WTC11 (cell line): ENCODE data around the gene TMEM205. TPM values are rescaled to one million over a fixed set of nuclear protein-coding genes. Genes with fewer than 3 reads are reported as not detected.

Experiments
- ATAC-seq: fragments of 200-7000 bp; cut with Tn5 transposase; 2 replicates; pipeline ENCODE4 v1.10.0; 2021; ENCODE audit warnings: mild to moderate bottlenecking, moderate library complexity
- CTCF ChIA-PET: fragments of 300-600 bp; sonication (Branson Sonifier 250); formaldehyde crosslinking; loops from one replicate; lab custom pipeline; 2021; ENCODE audit warnings: antibody characterized with exemption; lab: Charles Lee
- POLR2A ChIA-PET: fragments of 350-600 bp; sonication (Branson Sonifier 250); formaldehyde crosslinking; loops from one replicate; lab custom pipeline; 2021; ENCODE audit warnings: antibody characterized with exemption; lab: Charles Lee
- DNase-seq: peaks from one replicate; pipeline ENCODE4 v3.0.0; 2021; ENCODE audit warnings: low spot score
- H3K27ac Mint-ChIP-seq: 2 replicates; pipeline ENCODE4 v1.8.0; 2021; ENCODE audit warnings: mixed read lengths
- H3K27me3 Mint-ChIP-seq: 2 replicates; pipeline ENCODE4 v1.8.0; 2021; ENCODE audit warnings: low read depth, mild to moderate bottlenecking, moderate library complexity, mixed read lengths
- H3K36me3 Mint-ChIP-seq: 2 replicates; pipeline ENCODE4 v1.8.0; 2021; ENCODE audit warnings: mixed read lengths
- H3K4me1 Mint-ChIP-seq: 2 replicates; pipeline ENCODE4 v1.8.0; 2022; ENCODE audit warnings: mixed read lengths
- H3K4me3 Mint-ChIP-seq: 2 replicates; pipeline ENCODE4 v1.8.0; 2021; ENCODE audit warnings: mild to moderate bottlenecking, moderate library complexity, mixed read lengths
- H3K9me3 Mint-ChIP-seq: 2 replicates; pipeline ENCODE4 v1.8.0; 2021; ENCODE audit warnings: mixed read lengths
- CBFB ChIP-seq: sonication (generic); formaldehyde crosslinking; IDR thresholded peaks from 2 replicates; pipeline ENCODE4 v1.8.1; 2022; ENCODE audit warnings: mild to moderate bottlenecking, low read depth, missing genetic modification reagents
- FOXJ3 ChIP-seq: sonication (generic); formaldehyde crosslinking; IDR thresholded peaks from 2 replicates; pipeline ENCODE4 v1.9.0; 2021; ENCODE audit warnings: missing genetic modification reagents, mild to moderate bottlenecking, borderline replicate concordance
- FOXP1 ChIP-seq: sonication (generic); formaldehyde crosslinking; IDR thresholded peaks from 2 replicates; pipeline ENCODE4 v1.8.0; 2022; ENCODE audit warnings: missing genetic modification reagents, mild to moderate bottlenecking, moderate library complexity, borderline replicate concordance
- GTF2I ChIP-seq: fragments of 250-450 bp; sonication (Bioruptor Pico); conservative IDR thresholded peaks from 2 replicates; pipeline ENCODE4 v1.4.0; 2021; ENCODE audit warnings: mild to moderate bottlenecking
- IRF2 ChIP-seq: sonication (generic); formaldehyde crosslinking; IDR thresholded peaks from 2 replicates; pipeline ENCODE4 v1.8.0; 2022; ENCODE audit warnings: low read depth, missing genetic modification reagents, borderline replicate concordance
- NR1H2 ChIP-seq: sonication (generic); formaldehyde crosslinking; IDR thresholded peaks from 2 replicates; pipeline ENCODE4 v1.9.0; 2021; ENCODE audit warnings: mild to moderate bottlenecking, moderate library complexity, missing genetic modification reagents
- NR3C1 ChIP-seq: sonication (generic); formaldehyde crosslinking; conservative IDR thresholded peaks from 2 replicates; pipeline ENCODE4 v1.8.1; 2023; ENCODE audit warnings: low read depth, mild to moderate bottlenecking, missing genetic modification reagents
- OVOL2 ChIP-seq: fragments of 250-450 bp; sonication (Bioruptor Pico); IDR thresholded peaks from 2 replicates; pipeline ENCODE4 v1.9.0; 2021; ENCODE audit warnings: mild to moderate bottlenecking, borderline replicate concordance
- RORB ChIP-seq: fragments of 250-450 bp; sonication (Bioruptor Pico); IDR thresholded peaks from 2 replicates; pipeline ENCODE4 v1.9.0; 2021; ENCODE audit warnings: mild to moderate bottlenecking
- SMAD3 ChIP-seq: sonication (generic); formaldehyde crosslinking; IDR thresholded peaks from 2 replicates; pipeline ENCODE4 v1.8.0; 2022; ENCODE audit warnings: missing genetic modification reagents, mild to moderate bottlenecking, borderline replicate concordance
- TEAD1 ChIP-seq: sonication (generic); formaldehyde crosslinking; IDR thresholded peaks from 2 replicates; pipeline ENCODE4 v1.8.0; 2022; ENCODE audit warnings: mild to moderate bottlenecking, missing genetic modification reagents
- ZBTB21 ChIP-seq: sonication (generic); formaldehyde crosslinking; IDR thresholded peaks from 2 replicates; pipeline ENCODE4 v1.8.1; 2023; ENCODE audit warnings: mild to moderate bottlenecking, missing genetic modification reagents, borderline replicate concordance
- ZNF121 ChIP-seq: sonication (generic); formaldehyde crosslinking; IDR thresholded peaks from 2 replicates; pipeline ENCODE4 v1.8.0; 2023; ENCODE audit warnings: missing genetic modification reagents
- ZNF396 ChIP-seq: fragments of 250-450 bp; sonication (Bioruptor Pico); IDR thresholded peaks from 2 replicates; pipeline ENCODE4 v1.8.0; 2021; ENCODE audit warnings: mild to moderate bottlenecking, moderate library complexity, borderline replicate concordance
- ZNF423 ChIP-seq: fragments of 250-450 bp; sonication (Bioruptor Pico); IDR thresholded peaks from 2 replicates; pipeline ENCODE4 v2.1.2; 2022; ENCODE audit warnings: mild to moderate bottlenecking, moderate library complexity
- total RNA-seq: library from RNA; stranded (reverse); gene quantifications from 3 replicates; pipeline ENCODE4 v1.2.3, GENCODE V29; 2021
- TF ChIP-seq, protein P1 (sequence below): fragments of 250-450 bp; sonication (Bioruptor Pico); conservative IDR thresholded peaks from 2 replicates; pipeline ENCODE4 v1.9.0; 2021; ENCODE audit warnings: mild to moderate bottlenecking
- TF ChIP-seq, protein P2 (sequence below): sonication (generic); formaldehyde crosslinking; IDR thresholded peaks from 2 replicates; pipeline ENCODE4 v1.8.0; 2022; ENCODE audit warnings: mild to moderate bottlenecking, missing genetic modification reagents
- TF ChIP-seq, protein P3 (sequence below): sonication (generic); formaldehyde crosslinking; conservative IDR thresholded peaks from 2 replicates; pipeline ENCODE4 v1.8.1; 2023; ENCODE audit warnings: mild to moderate bottlenecking, low read depth, missing genetic modification reagents, moderate library complexity
- TF ChIP-seq, protein P4 (sequence below): sonication (generic); formaldehyde crosslinking; IDR thresholded peaks from 2 replicates; pipeline ENCODE4 v1.8.0; 2023; ENCODE audit warnings: missing genetic modification reagents
- TF ChIP-seq, protein P5 (sequence below): sonication (generic); formaldehyde crosslinking; IDR thresholded peaks from 2 replicates; pipeline ENCODE4 v1.8.1; 2022; ENCODE audit warnings: mild to moderate bottlenecking, moderate library complexity, missing genetic modification reagents
- TF ChIP-seq, protein P6 (sequence below): sonication (generic); formaldehyde crosslinking; IDR thresholded peaks from 2 replicates; pipeline ENCODE4 v1.8.1; 2022; ENCODE audit warnings: low read depth, mild to moderate bottlenecking, moderate library complexity, missing genetic modification reagents, borderline replicate concordance
- TF ChIP-seq, protein P7 (sequence below): sonication (generic); formaldehyde crosslinking; IDR thresholded peaks from 2 replicates; pipeline ENCODE4 v1.8.0; 2022; ENCODE audit warnings: mild to moderate bottlenecking, missing genetic modification reagents

Gene TMEM205
- total RNA-seq, 1 experiment from 2014 or later: 69.9 TPM

DNA sequence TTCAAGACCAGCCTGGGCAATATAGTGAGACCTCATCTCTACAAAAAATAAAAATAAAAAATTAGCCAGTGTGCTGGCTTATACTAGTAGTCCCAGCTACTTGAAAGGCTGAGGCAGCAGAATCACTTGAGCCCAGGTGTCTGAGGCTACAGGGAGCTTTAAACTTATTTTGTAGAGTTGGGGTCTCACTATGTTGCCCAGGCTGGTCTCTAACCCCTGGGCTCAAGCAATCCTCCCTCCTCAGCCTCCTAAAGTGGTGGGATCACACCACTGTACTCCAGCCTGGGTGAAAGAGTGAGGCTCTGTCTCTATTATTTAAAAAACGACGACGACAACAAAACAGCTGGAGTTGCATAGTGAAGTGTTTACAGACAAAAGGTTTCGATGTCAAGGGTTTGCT is 14.6 kb downstream of the TMEM205 start:
- Mint-ChIP-seq H3K27me3 (no peaks in the 10 kb centered on the region), H3K4me3 (no peak overlapping the region), H3K4me1 (no peaks in the 10 kb centered on the region), H3K36me3 (peaks cover 21% of the 10 kb centered on the region), H3K27ac (no peak overlapping the region), H3K9me3 (no peaks in the 10 kb centered on the region)
- ATAC-seq: no peak
- TF ChIP-seq FOXP1: no peak
- TF ChIP-seq CBFB (CRISPR knock-in tag): no peak
- no peak for TF ChIP-seq ZNF396
- TF ChIP-seq, protein P1, sequence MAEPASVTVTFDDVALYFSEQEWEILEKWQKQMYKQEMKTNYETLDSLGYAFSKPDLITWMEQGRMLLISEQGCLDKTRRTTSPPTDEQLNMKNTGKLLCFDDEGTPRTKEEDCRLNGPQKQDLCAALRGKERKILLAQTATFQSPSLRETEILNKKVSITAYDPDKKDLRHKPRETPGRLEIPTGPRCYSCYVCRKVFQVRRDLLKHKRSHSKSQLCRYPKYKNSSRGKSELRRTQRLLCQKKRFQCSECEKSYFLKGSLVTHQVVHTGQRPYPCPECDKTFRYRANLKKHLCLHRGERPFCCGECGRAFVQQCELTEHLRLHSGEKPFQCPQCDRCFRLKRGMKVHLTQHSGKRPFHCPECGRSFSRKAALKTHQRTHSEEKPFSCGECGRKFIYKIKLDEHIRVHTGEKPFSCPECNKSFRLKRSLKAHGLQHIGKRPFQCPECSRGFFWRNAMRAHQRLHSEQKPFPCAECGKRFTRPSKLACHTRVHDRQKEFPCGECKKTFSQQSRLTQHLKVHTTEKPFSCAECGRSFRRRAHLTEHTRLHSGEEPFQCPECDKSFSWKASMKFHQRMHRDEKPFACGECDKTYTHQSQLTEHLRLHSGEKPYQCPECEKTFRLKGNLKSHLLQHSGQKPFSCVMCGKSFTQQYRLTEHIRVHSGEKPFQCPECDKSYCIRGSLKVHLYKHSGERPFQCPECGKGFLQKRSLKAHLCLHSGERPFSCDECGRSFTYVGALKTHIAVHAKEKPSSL: no peak
- TF ChIP-seq NR1H2: no peak
- TF ChIP-seq, protein P2, sequence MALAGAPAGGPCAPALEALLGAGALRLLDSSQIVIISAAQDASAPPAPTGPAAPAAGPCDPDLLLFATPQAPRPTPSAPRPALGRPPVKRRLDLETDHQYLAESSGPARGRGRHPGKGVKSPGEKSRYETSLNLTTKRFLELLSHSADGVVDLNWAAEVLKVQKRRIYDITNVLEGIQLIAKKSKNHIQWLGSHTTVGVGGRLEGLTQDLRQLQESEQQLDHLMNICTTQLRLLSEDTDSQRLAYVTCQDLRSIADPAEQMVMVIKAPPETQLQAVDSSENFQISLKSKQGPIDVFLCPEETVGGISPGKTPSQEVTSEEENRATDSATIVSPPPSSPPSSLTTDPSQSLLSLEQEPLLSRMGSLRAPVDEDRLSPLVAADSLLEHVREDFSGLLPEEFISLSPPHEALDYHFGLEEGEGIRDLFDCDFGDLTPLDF (CRISPR knock-in tag): no peak
- TF ChIP-seq TEAD1 (CRISPR knock-in tag): no peak
- DNase-seq: no peak
- CTCF ChIA-PET: no interaction called here
- POLR2A ChIA-PET: no interaction called here

DNA sequence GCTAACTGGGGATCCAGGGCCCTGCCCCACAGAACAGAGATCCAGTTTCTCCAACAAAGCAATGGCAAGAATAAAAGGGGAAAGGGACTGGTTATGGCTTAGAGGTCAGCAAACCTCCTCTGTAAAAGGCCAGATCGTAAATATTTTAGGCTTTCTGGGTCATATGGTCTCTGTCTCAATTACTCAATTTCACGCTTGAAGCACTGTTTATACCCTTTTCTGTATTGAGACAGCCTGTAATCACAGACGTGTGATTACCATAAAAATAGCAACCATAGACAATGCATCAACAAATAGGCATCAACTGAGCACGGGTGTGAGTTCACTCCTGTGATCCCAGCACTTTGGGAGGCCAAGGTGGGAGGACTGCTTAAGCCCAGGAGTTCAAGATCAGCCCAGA is 15.9 kb downstream of the TMEM205 start:
- POLR2A ChIA-PET: no interaction called here
- TF ChIP-seq FOXJ3 (no peak), ZBTB21 (no peak), OVOL2 (CRISPR knock-in tag) (no peak), SMAD3 (CRISPR knock-in tag) (no peak), IRF2 (no peak)
- TF ChIP-seq, protein P3, sequence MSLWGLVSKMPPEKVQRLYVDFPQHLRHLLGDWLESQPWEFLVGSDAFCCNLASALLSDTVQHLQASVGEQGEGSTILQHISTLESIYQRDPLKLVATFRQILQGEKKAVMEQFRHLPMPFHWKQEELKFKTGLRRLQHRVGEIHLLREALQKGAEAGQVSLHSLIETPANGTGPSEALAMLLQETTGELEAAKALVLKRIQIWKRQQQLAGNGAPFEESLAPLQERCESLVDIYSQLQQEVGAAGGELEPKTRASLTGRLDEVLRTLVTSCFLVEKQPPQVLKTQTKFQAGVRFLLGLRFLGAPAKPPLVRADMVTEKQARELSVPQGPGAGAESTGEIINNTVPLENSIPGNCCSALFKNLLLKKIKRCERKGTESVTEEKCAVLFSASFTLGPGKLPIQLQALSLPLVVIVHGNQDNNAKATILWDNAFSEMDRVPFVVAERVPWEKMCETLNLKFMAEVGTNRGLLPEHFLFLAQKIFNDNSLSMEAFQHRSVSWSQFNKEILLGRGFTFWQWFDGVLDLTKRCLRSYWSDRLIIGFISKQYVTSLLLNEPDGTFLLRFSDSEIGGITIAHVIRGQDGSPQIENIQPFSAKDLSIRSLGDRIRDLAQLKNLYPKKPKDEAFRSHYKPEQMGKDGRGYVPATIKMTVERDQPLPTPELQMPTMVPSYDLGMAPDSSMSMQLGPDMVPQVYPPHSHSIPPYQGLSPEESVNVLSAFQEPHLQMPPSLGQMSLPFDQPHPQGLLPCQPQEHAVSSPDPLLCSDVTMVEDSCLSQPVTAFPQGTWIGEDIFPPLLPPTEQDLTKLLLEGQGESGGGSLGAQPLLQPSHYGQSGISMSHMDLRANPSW (CRISPR knock-in tag): no peak
- Mint-ChIP-seq H3K36me3 (peaks cover 9% of the 10 kb centered on the region), H3K27ac (peak overlapping the region; percentile 68; the same call in 1 of the 2 replicates), H3K4me1 (no peaks in the 10 kb centered on the region), H3K27me3 (no peaks in the 10 kb centered on the region), H3K4me3 (no peak overlapping the region), H3K9me3 (no peaks in the 10 kb centered on the region)
- DNase-seq: no peak
- CTCF ChIA-PET: no interaction called here
- no peak for ATAC-seq

DNA sequence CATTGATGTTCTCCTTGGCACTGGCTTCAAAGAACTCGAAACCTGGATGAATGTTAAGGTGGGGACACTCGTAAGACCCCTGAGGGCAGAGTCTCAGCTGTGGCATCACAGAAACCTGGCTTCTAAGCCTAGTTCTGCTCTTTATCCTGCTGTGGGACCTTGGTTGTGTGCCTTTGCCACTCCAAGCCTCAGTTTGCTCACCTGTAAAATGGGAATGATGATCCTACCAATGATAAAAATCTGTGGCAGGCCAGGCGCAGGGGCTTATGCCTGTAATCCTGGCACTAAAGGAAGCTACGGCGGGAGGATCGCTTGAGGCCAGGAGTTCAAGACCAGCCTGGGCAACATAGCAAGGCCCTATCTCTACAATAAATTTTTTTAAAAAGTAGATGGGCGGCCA is 20.5 kb downstream of the TMEM205 start:
- Mint-ChIP-seq H3K9me3 (no peaks in the 10 kb centered on the region), H3K4me3 (no peak overlapping the region), H3K36me3 (no peaks in the 10 kb centered on the region), H3K27ac (no peak overlapping the region), H3K4me1 (peaks cover 16% of the 10 kb centered on the region), H3K27me3 (no peaks in the 10 kb centered on the region; the same call in 1 of the 2 replicates)
- TF ChIP-seq ZNF423 (CRISPR knock-in tag) (no peak), NR3C1 (CRISPR knock-in tag) (no peak), FOXP1 (no peak), ZNF121 (CRISPR knock-in tag) (no peak), RORB (no peak), GTF2I (CRISPR knock-in tag) (no peak)
- TF ChIP-seq, protein P4, sequence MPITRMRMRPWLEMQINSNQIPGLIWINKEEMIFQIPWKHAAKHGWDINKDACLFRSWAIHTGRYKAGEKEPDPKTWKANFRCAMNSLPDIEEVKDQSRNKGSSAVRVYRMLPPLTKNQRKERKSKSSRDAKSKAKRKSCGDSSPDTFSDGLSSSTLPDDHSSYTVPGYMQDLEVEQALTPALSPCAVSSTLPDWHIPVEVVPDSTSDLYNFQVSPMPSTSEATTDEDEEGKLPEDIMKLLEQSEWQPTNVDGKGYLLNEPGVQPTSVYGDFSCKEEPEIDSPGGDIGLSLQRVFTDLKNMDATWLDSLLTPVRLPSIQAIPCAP: no peak
- TF ChIP-seq, protein P5, sequence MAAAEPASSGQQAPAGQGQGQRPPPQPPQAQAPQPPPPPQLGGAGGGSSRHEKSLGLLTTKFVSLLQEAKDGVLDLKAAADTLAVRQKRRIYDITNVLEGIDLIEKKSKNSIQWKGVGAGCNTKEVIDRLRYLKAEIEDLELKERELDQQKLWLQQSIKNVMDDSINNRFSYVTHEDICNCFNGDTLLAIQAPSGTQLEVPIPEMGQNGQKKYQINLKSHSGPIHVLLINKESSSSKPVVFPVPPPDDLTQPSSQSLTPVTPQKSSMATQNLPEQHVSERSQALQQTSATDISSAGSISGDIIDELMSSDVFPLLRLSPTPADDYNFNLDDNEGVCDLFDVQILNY (CRISPR knock-in tag): no peak
- TF ChIP-seq, protein P6, sequence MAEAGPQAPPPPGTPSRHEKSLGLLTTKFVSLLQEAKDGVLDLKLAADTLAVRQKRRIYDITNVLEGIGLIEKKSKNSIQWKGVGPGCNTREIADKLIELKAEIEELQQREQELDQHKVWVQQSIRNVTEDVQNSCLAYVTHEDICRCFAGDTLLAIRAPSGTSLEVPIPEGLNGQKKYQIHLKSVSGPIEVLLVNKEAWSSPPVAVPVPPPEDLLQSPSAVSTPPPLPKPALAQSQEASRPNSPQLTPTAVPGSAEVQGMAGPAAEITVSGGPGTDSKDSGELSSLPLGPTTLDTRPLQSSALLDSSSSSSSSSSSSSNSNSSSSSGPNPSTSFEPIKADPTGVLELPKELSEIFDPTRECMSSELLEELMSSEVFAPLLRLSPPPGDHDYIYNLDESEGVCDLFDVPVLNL (CRISPR knock-in tag): no peak
- TF ChIP-seq, protein P7, sequence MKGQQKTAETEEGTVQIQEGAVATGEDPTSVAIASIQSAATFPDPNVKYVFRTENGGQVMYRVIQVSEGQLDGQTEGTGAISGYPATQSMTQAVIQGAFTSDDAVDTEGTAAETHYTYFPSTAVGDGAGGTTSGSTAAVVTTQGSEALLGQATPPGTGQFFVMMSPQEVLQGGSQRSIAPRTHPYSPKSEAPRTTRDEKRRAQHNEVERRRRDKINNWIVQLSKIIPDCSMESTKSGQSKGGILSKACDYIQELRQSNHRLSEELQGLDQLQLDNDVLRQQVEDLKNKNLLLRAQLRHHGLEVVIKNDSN (CRISPR knock-in tag): no peak
- ChIA-PET POLR2A (no interaction called here), CTCF (interaction anchor here (0.9 to 1.4 kb wide), 3 partner anchors 30 to 32 kb away, joined by 3 to 5 read pairs (median 4); partner anchors contain the start of gene TSPAN16)
- no peak for DNase-seq
- ATAC-seq: no peak
